Stomach (tissue), 4 donors: Measurements from ENCODE around the gene NINL.

Source experiments
- POLR2A ChIP-seq, 4 donors: fragments of 450-650 bp; IDR thresholded peaks; one replicate each; pipeline ENCODE4 v1.6.1; 2016; ENCODE audit warnings: antibody characterized with exemption in 4 of 4, control low read depth in 2 of 4, mild to moderate bottlenecking in 1 of 4, moderate library complexity in 1 of 4
- POLR2AphosphoS5 ChIP-seq, 3 donors: sonication (generic); formaldehyde crosslinking; IDR thresholded peaks; one replicate each; pipeline ENCODE4 v1.6.1; 2016; ENCODE audit warnings: antibody characterized with exemption in 3 of 3
- TF ChIP-seq, protein P1 (sequence below), 7 experiments: fragments of 450-650 bp in 4 of 7; fragments of 200-600 bp in 3 of 7; sonication (generic) in 3 of 7; IDR thresholded peaks; one replicate each; pipeline ENCODE4 v1.5.1; 2016 to 2019; ENCODE audit warnings: antibody characterized with exemption in 7 of 7, control low read depth in 2 of 7, mild to moderate bottlenecking in 1 of 7

DNA sequence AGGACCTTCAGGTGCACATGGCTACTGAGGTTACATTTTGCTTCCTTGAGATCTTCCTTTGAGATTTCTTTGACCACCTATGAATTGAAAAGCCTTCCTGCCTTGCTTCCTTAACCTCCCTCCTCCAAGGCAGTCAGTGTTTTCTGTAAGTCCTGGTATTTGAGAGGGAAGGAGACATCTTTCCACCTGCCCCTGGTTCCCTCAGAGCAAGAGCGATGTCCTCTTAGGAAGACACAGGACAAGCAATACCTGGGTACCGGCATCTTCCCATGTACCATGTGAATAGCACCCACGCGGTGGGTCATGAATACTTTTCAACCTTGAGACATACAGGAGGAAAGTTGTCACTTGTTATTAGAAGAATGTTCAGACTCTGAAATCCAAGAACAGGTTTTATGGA, 140.8 kb downstream of the NINL start:
- TF ChIP-seq POLR2A (IDR thresholded peaks at IDR 0.05), result no peak
- TF ChIP-seq, protein P1, sequence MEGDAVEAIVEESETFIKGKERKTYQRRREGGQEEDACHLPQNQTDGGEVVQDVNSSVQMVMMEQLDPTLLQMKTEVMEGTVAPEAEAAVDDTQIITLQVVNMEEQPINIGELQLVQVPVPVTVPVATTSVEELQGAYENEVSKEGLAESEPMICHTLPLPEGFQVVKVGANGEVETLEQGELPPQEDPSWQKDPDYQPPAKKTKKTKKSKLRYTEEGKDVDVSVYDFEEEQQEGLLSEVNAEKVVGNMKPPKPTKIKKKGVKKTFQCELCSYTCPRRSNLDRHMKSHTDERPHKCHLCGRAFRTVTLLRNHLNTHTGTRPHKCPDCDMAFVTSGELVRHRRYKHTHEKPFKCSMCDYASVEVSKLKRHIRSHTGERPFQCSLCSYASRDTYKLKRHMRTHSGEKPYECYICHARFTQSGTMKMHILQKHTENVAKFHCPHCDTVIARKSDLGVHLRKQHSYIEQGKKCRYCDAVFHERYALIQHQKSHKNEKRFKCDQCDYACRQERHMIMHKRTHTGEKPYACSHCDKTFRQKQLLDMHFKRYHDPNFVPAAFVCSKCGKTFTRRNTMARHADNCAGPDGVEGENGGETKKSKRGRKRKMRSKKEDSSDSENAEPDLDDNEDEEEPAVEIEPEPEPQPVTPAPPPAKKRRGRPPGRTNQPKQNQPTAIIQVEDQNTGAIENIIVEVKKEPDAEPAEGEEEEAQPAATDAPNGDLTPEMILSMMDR (IDR thresholded peaks at IDR 0.05), result no peak
- no peak for TF ChIP-seq POLR2AphosphoS5 (IDR thresholded peaks at IDR 0.05)
